ENCODE data around the gene BRINP3.

DNA sequence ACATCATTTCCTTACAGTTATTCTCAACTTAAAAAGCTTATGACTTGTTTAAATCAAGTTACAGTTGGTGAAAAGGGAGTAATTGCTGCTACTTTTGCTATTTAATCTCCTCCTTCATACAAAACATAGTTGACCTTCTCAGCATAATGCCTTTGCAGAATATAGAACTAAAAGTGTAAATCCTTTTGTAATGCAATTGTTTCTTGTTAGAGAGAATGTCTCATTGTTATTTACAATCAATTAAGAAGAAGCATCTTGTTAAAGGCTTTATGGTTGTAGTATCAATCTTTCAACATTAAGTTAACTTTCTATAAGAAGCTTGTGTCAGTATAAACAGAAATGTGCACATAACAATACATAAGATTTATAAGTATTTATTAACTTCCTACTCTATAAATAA lies 360.7 kb downstream of the BRINP3 start:
- TF ChIP-seq, protein P1, sequence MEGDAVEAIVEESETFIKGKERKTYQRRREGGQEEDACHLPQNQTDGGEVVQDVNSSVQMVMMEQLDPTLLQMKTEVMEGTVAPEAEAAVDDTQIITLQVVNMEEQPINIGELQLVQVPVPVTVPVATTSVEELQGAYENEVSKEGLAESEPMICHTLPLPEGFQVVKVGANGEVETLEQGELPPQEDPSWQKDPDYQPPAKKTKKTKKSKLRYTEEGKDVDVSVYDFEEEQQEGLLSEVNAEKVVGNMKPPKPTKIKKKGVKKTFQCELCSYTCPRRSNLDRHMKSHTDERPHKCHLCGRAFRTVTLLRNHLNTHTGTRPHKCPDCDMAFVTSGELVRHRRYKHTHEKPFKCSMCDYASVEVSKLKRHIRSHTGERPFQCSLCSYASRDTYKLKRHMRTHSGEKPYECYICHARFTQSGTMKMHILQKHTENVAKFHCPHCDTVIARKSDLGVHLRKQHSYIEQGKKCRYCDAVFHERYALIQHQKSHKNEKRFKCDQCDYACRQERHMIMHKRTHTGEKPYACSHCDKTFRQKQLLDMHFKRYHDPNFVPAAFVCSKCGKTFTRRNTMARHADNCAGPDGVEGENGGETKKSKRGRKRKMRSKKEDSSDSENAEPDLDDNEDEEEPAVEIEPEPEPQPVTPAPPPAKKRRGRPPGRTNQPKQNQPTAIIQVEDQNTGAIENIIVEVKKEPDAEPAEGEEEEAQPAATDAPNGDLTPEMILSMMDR (IDR thresholded peaks at IDR 0.05; ENCODE audit: extremely low read depth in 1 of 2, insufficient read depth in 1 of 2, low read depth in 1 of 2, low read length in 2 of 2) = no peak
- TF ChIP-seq, protein P2, sequence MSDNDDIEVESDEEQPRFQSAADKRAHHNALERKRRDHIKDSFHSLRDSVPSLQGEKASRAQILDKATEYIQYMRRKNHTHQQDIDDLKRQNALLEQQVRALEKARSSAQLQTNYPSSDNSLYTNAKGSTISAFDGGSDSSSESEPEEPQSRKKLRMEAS (IDR thresholded peaks at IDR 0.05; ENCODE audit: insufficient read depth, insufficient read length) = no peak

All from endothelial cell of umbilical vein (primary cell).